ENCODE measurements around the gene ZNF446. TPM values are rescaled to one million over a fixed set of nuclear protein-coding genes. Genes with fewer than 3 reads are reported as not detected.

Gene ZNF446
- total and polyA plus RNA-seq, 3 donors from 2014 or later, result 24.3 to 38.7 (median 33.6) TPM

- H3K9me3 ChIP-seq, result no peaks in the 10 kb centered on the region
- H3K36me3 ChIP-seq (ENCODE audit: low read depth, missing control alignments), result no peaks in the 10 kb centered on the region
- no peak overlapping the region for H3K27ac ChIP-seq
- no peak overlapping the region for H3K4me3 ChIP-seq
- WGBS, 2 donors, result 85 to 86% methylated on average over 3 of the region's 3 CpGs
- DNase-seq, result no peak
- no peak for TF ChIP-seq CTCF (IDR thresholded peaks at IDR 0.05)
- TF ChIP-seq POLR2A (IDR thresholded peaks at IDR 0.05), result no peak
- intact Hi-C loops (cut with DNase I; ENCODE audit: low total_unique reads), result no loop called here
- no peaks in the 10 kb centered on the region for H3K4me1 ChIP-seq
- H3K27me3 ChIP-seq, result no peaks in the 10 kb centered on the region
Measured at GRCh38 chr19:58529405-58529804, 53.3 kb downstream of the ZNF446 start.

Small RNA genes within 50 kb of the gene (small RNA-seq; reads per million reads assigned to genes)
- 0 reads per million in 2 donors for gene RN7SL693P
- 0 reads per million in 2 donors for gene RNU6-1337P

Other genes with a start within 250 kb of the ZNF446 start
- gene ZNF544, start 247.4 kb upstream of the ZNF446 start, total RNA-seq, result 10 to 100 TPM; 92.2 to 93.9 TPM
- 45.8 TPM for gene ZNF544, start 247.4 kb upstream of the ZNF446 start, polyA plus RNA-seq (ENCODE audit: insufficient read depth, low read depth, low replicate concordance)
- 10 to 100 TPM in 1 of 2 donors, 1 to 10 TPM in 1; 9.6 to 10.4 TPM for gene ZNF8, start 197.4 kb upstream of the ZNF446 start, total RNA-seq
- gene ZNF8, start 197.4 kb upstream of the ZNF446 start, polyA plus RNA-seq (ENCODE audit: insufficient read depth, low read depth, low replicate concordance), result 2.6 TPM
- gene ERVK3-1, start 171.0 kb upstream of the ZNF446 start, total RNA-seq, result 10 to 100 TPM; 48.9 to 58.5 TPM
- 34.0 TPM for gene ERVK3-1, start 171.0 kb upstream of the ZNF446 start, polyA plus RNA-seq (ENCODE audit: insufficient read depth, low read depth, low replicate concordance)
- gene ZSCAN22, start 149.4 kb upstream of the ZNF446 start, total RNA-seq, result 1 to 10 TPM; 3.5 to 4.9 TPM
- gene ZSCAN22, start 149.4 kb upstream of the ZNF446 start, polyA plus RNA-seq (ENCODE audit: insufficient read depth, low read depth, low replicate concordance), result 2.4 TPM
- gene A1BG, start 122.9 kb upstream of the ZNF446 start, total RNA-seq, result 10 to 100 TPM in 1 of 2 donors, 1 to 10 TPM in 1; 3.5 to 13.1 TPM
- gene A1BG, start 122.9 kb upstream of the ZNF446 start, polyA plus RNA-seq (ENCODE audit: insufficient read depth, low read depth, low replicate concordance), result 4.5 TPM
- 10 to 100 TPM; 10.3 to 10.7 TPM for gene ZNF497, start 113.6 kb upstream of the ZNF446 start, total RNA-seq
- gene ZNF497, start 113.6 kb upstream of the ZNF446 start, polyA plus RNA-seq (ENCODE audit: insufficient read depth, low read depth, low replicate concordance), result 2.6 TPM
- gene ZNF837, start 95.3 kb upstream of the ZNF446 start, total RNA-seq, result 1 to 10 TPM; 6.2 to 9.3 TPM
- gene ZNF837, start 95.3 kb upstream of the ZNF446 start, polyA plus RNA-seq (ENCODE audit: insufficient read depth, low read depth, low replicate concordance), result 1.3 TPM
- gene RPS5, start 89.1 kb upstream of the ZNF446 start, total RNA-seq, result 1,000 to 10,000 TPM in 1 of 2 donors, 100 to 1,000 TPM in 1; 437 to 1,004 TPM
- 746 TPM for gene RPS5, start 89.1 kb upstream of the ZNF446 start, polyA plus RNA-seq (ENCODE audit: insufficient read depth, low read depth, low replicate concordance)
- gene RNF225, start 80.7 kb upstream of the ZNF446 start, total RNA-seq, result not detected
- gene RNF225, start 80.7 kb upstream of the ZNF446 start, polyA plus RNA-seq (ENCODE audit: insufficient read depth, low read depth, low replicate concordance), result not detected
- 10 to 100 TPM; 22.1 to 33.9 TPM for gene ZNF584, start 67.7 kb upstream of the ZNF446 start, total RNA-seq
- gene ZNF584, start 67.7 kb upstream of the ZNF446 start, polyA plus RNA-seq (ENCODE audit: insufficient read depth, low read depth, low replicate concordance), result 10.4 TPM
- 10 to 100 TPM; 11.4 to 11.6 TPM for gene ZNF132, start 36.2 kb upstream of the ZNF446 start, total RNA-seq
- gene ZNF132, start 36.2 kb upstream of the ZNF446 start, polyA plus RNA-seq (ENCODE audit: insufficient read depth, low read depth, low replicate concordance), result 5.5 TPM
- 10 to 100 TPM in 1 of 2 donors, 1 to 10 TPM in 1; 8.5 to 15.8 TPM for gene ZNF324B, start 24.7 kb upstream of the ZNF446 start, total RNA-seq
- gene ZNF324B, start 24.7 kb upstream of the ZNF446 start, polyA plus RNA-seq (ENCODE audit: insufficient read depth, low read depth, low replicate concordance), result 4.8 TPM
- gene ZNF324, start 9.3 kb upstream of the ZNF446 start, total RNA-seq, result 10 to 100 TPM; 23.2 to 24.8 TPM
- gene ZNF324, start 9.3 kb upstream of the ZNF446 start, polyA plus RNA-seq (ENCODE audit: insufficient read depth, low read depth, low replicate concordance), result 7.8 TPM
- gene SLC27A5, start 35.6 kb downstream of the ZNF446 start, total RNA-seq, result 10 to 100 TPM; 29.1 to 37.8 TPM
- gene SLC27A5, start 35.6 kb downstream of the ZNF446 start, polyA plus RNA-seq (ENCODE audit: insufficient read depth, low read depth, low replicate concordance), result 63.6 TPM
- 10 to 100 TPM; 14.0 to 15.1 TPM for gene ZBTB45, start 43.5 kb downstream of the ZNF446 start, total RNA-seq
- 6.9 TPM for gene ZBTB45, start 43.5 kb downstream of the ZNF446 start, polyA plus RNA-seq (ENCODE audit: insufficient read depth, low read depth, low replicate concordance)
- 100 to 1,000 TPM; 415 to 521 TPM for gene TRIM28, start 67.7 kb downstream of the ZNF446 start, total RNA-seq
- 694 TPM for gene TRIM28, start 67.7 kb downstream of the ZNF446 start, polyA plus RNA-seq (ENCODE audit: insufficient read depth, low read depth, low replicate concordance)
- gene CHMP2A, start 78.8 kb downstream of the ZNF446 start, total RNA-seq, result 100 to 1,000 TPM; 115 to 126 TPM
- gene CHMP2A, start 78.8 kb downstream of the ZNF446 start, polyA plus RNA-seq (ENCODE audit: insufficient read depth, low read depth, low replicate concordance), result 155 TPM
- gene UBE2M, start 82.3 kb downstream of the ZNF446 start, total RNA-seq, result 10 to 100 TPM; 65.0 to 65.2 TPM
- 155 TPM for gene UBE2M, start 82.3 kb downstream of the ZNF446 start, polyA plus RNA-seq (ENCODE audit: insufficient read depth, low read depth, low replicate concordance)
- gene MZF1, start 97.0 kb downstream of the ZNF446 start, total RNA-seq, result 10 to 100 TPM; 55.8 to 56.1 TPM
- gene MZF1, start 97.0 kb downstream of the ZNF446 start, polyA plus RNA-seq (ENCODE audit: insufficient read depth, low read depth, low replicate concordance), result 23.9 TPM

Measured in testis (tissue), 3 donors.